T follicular helper cell (primary cell): ENCODE results near the gene CHD1.
"Not testable (repeated sequence)": the region's sequence is repeated elsewhere in the genome, so short reads cannot be mapped to it uniquely, and the experiment has no call there.

Source experiments
- DNase-seq: peaks from one replicate; pipeline ENCODE4 v3.0.0-alpha.2; 2020; ENCODE audit warnings: low read depth
- total RNA-seq, 2 experiments: gene quantifications; one replicate each; lab custom pipeline; 2026; lab: John Stamatoyannopoulos, UW

CHD1 gene
- 324 to 407 reads per million in 2 experiments for total RNA-seq

- peak; percentile 92 for DNase-seq
These were observed at the start of gene CHD1 for GRCh38 chr5:98928873-98929709. CHD1 (minus strand) TSS chr5:98929007; CDS start chr5:98926386, 2,621 bp downstream.

- no peak for DNase-seq
These were observed 49.7 kb upstream of the CHD1 start for GRCh38 chr5:98978528-98978927.

- no peak for DNase-seq
These were observed 48.9 kb upstream of the CHD1 start for GRCh38 chr5:98977723-98978122.

GRCh38 chr5:98975682-98976407, 47.0 kb upstream of the CHD1 start:
- DNase-seq: no peak

DNA sequence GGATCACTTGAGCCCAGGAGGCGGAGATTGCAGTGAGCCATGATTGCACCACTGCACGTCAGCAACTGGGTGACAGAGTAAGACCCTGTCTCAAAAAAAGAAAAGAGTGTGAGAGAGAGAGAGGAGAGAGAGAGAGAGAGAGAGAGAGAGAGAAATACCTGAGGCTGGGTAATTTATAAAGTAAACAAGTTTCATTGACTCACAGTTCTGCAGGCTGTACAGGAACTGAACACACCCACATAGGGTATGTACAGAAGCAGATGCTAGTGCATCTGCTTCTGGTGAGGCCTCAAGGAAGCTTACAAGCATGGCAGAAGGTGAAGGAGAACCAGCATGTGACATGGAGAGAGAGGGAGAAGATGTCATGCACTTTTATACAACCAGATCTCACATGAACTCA, 46.4 kb upstream of the CHD1 start:
- no peak for DNase-seq

GRCh38 chr5:98969400-98969799, 40.6 kb upstream of the CHD1 start:
- DNase-seq: no peak

GRCh38 chr5:98968056-98968564, 39.3 kb upstream of the CHD1 start:
- no peak for DNase-seq

DNA sequence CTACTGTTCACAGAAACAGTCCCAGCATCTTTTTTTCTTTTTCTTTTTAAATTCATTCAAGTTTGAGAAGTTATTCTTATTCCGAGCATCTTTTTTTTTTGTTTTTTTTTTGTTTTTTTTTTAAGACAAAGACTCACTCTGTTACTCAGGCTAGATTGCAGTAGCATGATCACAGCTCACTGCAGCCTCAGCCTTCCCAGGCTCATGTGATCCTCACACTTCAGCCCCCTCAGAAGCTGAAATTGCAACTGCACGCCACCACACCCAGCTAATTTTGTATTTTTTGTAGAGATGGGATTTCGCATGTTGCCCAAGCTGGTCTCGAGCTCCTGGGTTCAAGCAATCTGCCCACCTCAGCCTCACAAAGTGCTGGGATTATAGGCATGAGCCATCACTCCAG, 36.4 kb upstream of the CHD1 start:
- DNase-seq: no peak

DNA sequence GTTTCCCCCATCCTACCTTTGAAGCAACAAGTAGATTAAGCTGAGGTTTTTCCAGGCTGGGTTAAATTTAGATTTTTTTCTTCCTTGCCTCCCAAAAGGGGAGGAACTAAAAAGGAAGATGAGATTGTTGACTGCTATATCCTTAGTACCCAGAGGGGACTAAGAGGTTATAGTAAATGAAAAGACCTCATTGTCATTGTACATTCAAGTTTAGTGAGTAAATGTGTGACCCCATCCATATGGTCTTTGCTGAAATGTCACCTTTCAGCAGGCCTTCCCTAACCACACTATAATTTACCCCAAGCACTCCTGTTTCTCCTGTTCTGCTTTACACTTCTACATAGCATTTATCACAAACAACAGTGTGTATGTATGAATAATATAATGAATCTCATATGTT, 35.8 kb upstream of the CHD1 start:
- no peak for DNase-seq

- DNase-seq: no peak
These were observed 34.2 kb upstream of the CHD1 start for GRCh38 chr5:98963019-98963418.

DNA sequence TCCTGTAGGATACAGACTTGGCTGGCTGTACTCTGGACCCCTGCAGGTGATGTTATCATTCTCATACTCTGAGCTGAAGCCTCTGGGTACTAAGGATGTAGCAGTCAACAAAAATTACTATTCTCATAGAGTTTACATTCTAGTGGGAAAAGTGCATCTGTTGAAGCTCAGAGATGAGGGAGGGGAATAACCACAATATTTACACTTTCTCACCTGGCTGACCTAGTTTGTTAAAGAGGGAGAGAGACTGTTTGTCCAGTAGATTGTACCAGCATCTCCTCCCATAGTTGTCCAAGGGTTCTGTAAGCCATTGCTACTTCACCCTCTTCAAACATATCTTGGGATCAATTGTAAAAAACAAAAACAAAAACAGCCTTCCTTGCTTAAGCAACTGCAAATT, 33.8 kb upstream of the CHD1 start:
- DNase-seq: no peak

DNA sequence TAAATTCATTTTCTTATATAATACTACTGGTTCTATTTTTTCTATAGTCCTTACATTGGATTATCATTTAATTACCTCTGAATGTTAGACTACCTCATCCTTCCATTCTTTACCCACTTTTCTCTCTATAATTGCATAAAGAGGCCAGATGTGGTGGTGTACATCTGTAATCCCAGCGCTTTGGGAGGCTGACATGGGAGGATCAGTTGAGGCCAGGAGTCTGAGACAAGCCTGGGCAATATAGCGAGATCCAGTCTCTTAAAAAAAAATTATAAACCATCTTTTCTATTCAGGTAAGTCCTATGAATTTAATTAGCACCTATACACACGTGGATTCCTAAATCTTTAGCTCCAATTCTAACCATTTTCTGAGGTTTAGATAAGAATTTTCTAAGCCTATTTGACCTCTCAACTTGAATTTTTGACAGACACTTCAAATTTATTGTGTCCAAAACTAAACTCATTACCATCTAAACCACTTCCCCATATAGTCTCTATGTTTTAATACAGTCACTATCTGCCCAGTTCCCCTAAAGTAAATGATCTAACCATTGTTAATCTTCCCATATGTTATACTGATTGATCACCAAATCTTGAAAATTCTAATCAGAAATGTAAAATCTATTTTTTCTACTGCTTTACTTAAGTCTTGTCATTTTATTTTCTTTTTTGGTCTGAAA, 33.0 kb upstream of the CHD1 start:
- DNase-seq: no peak

DNA sequence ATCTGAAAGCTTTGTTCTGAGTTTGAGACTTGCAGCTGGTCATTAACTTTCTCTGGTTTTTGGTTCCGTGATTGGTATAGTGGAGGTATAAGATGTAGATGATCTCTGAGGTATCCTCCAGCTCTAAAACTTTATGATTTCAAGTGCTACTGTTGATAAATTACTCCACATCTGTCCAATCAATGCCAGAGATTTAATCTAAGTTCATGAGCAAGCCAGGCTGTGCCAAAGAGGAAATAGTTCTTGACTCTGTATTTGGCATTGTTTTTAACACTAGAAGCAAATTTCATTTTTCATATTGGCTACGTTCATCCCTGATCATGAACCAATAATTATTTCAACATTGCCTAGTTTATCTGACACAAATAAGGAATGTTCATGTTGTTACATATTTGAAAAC, 28.5 kb upstream of the CHD1 start:
- DNase-seq: no peak

- DNase-seq: not testable (repeated sequence)
These were observed 27.1 kb upstream of the CHD1 start for GRCh38 chr5:98955888-98956287.

GRCh38 chr5:98955471-98955870, 26.7 kb upstream of the CHD1 start:
- not testable (repeated sequence) for DNase-seq

GRCh38 chr5:98954392-98955028, 25.7 kb upstream of the CHD1 start:
- no peak for DNase-seq

GRCh38 chr5:98942847-98943246, 14.0 kb upstream of the CHD1 start:
- DNase-seq: no peak

- DNase-seq: no peak
These were observed 12.5 kb upstream of the CHD1 start for GRCh38 chr5:98941131-98941883.

GRCh38 chr5:98940581-98940980, 11.8 kb upstream of the CHD1 start:
- no peak for DNase-seq

DNA sequence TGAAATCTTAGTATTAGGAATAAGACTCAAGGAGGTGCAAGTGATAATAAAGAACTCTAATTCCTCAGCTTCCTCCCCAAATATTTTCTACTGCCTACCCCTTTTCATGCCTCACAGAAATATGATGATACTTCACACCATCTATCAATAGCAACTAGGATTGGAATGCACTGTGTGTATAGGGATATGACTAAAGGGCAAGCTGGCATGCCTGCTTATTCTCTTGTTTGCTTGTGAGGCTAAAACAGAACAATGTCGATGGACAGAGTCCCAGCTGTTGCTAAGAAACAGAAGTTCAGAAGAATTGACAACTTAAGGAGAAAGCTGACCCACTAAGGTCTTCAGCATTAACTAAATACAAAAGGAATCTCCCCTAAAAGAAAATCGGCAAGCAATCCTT, 9.7 kb upstream of the CHD1 start:
- DNase-seq: no peak
